Measurements from ENCODE around the gene PAX8. TPM values are rescaled to one million over a fixed set of nuclear protein-coding genes. Genes with fewer than 3 reads are reported as not detected.

PAX8 gene
- total and polyA plus RNA-seq, 10 of the 15 experiments (the other 5 are each of a cell fraction or from before 2014, with no cell fraction given): 0.16 to 2.5 (median 0.97) TPM

- TF ChIP-seq ATF2 (IDR thresholded peaks at IDR 0.05; ENCODE audit: low read length) (no peak), MXI1 (IDR thresholded peaks at IDR 0.05; ENCODE audit: low read depth, low read length) (no peak)
Measured at GRCh38 chr2:113224647-113225236, 54.0 kb downstream of the PAX8 start (continued).

- Histone ChIP-seq H3K27me3 (replicated peaks in 1 of 2; ENCODE audit: control insufficient read depth in 2 of 2, insufficient read depth in 2 of 2, low read length in 1 of 2) (no peaks in the 10 kb centered on the region; a peak in 1 of 4 replicates), H3K9ac (ENCODE audit: control insufficient read depth, insufficient read depth, low read length) (no peak overlapping the region), H3K4me2 (ENCODE audit: control insufficient read depth, insufficient read depth) (no peak overlapping the region), H4K20me1 (ENCODE audit: control insufficient read depth, insufficient read depth) (no peaks in the 10 kb centered on the region), H3K79me2 (ENCODE audit: control insufficient read depth, insufficient read depth, low read length) (no peaks in the 10 kb centered on the region), H3K4me3 (no peak overlapping the region), H3K36me3 (ENCODE audit: control insufficient read depth in 2 of 2, insufficient read depth in 2 of 2, low read length in 1 of 2) (no peaks in the 10 kb centered on the region), H2AFZ (ENCODE audit: control insufficient read depth, low read depth, low read length) (no peak overlapping the region), H3K27ac (ENCODE audit: control insufficient read depth, insufficient read depth) (no peak overlapping the region), H3K4me1 (ENCODE audit: control insufficient read depth, insufficient read depth, low read length) (no peaks in the 10 kb centered on the region), H3K9me3 (replicated peaks; ENCODE audit: control insufficient read depth, insufficient read depth, low read length) (no peaks in the 10 kb centered on the region)
- ChIA-PET SMC1A (ENCODE audit: uncharacterized antibody, unreplicated experiment) (no interaction called here), RAD21 (ENCODE audit: unreplicated experiment) (no interaction called here), CTCF (no interaction called here), POLR2A (no interaction called here)
- DNase-seq (ENCODE audit: low read depth, low spot score): no peak
- intact Hi-C loops (cut with micrococcal nuclease; ENCODE audit: unreplicated experiment): no loop called here
- no peak for FAIRE-seq
- 18% methylated on average over 1 of the region's 1 CpG for WGBS (ENCODE audit: insufficient coverage, insufficient replicate concordance, low lambda C conversion rate, missing lambda C conversion rate)
- no TSS peak for BruUV-seq (replicated peaks)
- no peak for ATAC-seq
- TF ChIP-seq POLR2AphosphoS5 (IDR thresholded peaks at IDR 0.05; ENCODE audit: low read length): no peak
- no peak for TF ChIP-seq SUZ12 (IDR thresholded peaks at IDR 0.05; ENCODE audit: unreplicated experiment)
- TF ChIP-seq ZNF622 (IDR thresholded peaks at IDR 0.05): no peak
- no peak for TF ChIP-seq EZH2 (IDR thresholded peaks at IDR 0.05; ENCODE audit: borderline replicate concordance, control insufficient read depth, low read depth, low read length)
- TF ChIP-seq ZBTB33 (IDR thresholded peaks at IDR 0.05): no peak
- no peak for TF ChIP-seq SMC3 (IDR thresholded peaks at IDR 0.05; ENCODE audit: borderline replicate concordance, low read length)
- in situ Hi-C loops (cut with MboI): no loop called here
Measured at GRCh38 chr2:113223813-113224212, 54.9 kb downstream of the PAX8 start.

Data from GM12878 (cell line).